HG03095 (cell line): ENCODE results near the gene CCDC78.
"Not testable (repeated sequence)": the region's sequence is repeated elsewhere in the genome, so short reads cannot be mapped to it uniquely, and the experiment has no call there.

Experiments used
- ATAC-seq: cut with Tn5 transposase; IDR thresholded peaks from one replicate; pipeline ENCODE4 v1.9.1; 2021; ENCODE audit warnings: moderate library complexity; ENCODE audit not compliant: unreplicated experiment

CCDC78 gene

DNA sequence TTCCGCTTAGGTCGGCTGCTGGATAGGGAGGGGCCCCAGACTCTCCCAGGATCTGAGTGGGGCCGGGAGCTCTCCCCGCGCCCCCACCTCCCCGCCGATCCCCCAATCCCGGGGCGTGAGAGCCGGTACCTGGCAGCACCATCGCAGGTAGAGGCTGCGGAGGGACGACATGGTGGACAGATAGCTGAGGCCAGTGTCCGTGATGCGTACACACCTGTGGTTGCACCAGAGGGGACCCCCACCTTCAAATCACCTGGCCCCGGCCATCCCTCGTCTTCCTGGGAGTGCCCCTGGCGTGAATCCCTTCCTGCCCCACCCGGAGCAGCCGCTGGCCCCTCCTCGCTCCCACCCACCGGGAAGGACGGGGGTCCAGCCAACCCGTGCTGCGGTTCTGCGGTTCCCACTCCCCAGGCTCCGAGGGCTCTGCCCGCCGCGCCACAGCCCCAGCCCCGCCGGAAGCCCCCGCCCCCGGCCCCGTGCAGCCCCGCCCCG lies 31.3 kb downstream of the CCDC78 start:
- no peak for ATAC-seq

DNA sequence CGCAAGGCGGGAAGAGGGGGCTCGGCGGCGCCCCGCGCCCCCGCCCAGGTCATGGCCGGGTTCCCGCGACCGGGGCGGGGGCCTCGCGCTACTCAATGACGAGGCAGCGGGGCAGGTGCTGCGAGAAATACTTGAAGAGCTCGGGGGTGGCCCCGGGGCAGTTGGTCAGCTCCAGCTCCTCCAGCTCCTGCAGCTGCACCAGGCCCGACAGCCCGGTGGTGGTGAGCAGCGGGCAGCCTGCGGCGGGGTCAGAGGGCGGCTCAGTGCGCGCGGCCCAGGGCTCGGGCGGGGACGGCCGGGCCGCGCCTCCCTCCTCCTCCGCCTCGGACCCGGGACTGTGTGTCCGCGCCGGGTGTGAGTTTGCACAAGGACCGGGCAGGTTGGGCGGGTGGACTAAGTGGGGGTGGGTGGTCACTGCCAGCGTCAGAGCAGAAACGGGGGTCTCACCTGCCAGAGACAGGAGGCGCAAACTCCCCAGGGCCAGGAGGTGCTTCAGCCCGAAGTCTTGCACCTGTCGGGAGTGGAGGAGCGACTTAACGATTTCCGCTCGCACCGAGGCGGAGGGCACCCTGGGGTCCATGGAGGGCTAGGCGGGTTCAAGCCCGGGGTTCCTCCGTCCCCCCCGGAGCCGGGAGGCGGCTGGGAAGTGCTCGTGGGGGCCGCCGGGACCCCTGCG lies 31.9 kb downstream of the CCDC78 start:
- ATAC-seq = no peak

DNA sequence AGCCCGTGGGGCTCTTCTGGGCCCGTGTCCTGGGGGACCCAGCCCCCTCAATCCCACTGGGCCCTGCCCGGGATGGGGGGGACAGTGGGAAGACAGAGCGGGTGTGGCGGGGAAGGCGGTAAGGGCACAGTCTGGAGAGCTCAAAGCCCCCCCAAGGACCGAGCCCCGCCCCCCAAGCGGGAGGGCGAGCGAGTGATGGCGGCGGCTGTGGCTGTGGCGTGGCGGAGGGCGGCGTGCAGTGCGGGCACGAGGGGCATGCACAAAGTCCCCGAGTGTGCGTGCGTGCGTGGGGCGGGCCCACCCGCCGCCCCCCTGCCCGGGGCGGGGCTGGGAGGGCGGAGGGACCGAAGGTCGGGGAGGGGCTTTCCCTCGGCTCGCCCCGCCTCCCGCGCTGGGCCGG lies 32.5 kb downstream of the CCDC78 start:
- ATAC-seq = no peak

GRCh38 chr16:693364-693763 lies 32.9 kb downstream of the CCDC78 start:
- ATAC-seq = no peak

- no peak for ATAC-seq
Measured at GRCh38 chr16:692356-693108, 33.7 kb downstream of the CCDC78 start.

DNA sequence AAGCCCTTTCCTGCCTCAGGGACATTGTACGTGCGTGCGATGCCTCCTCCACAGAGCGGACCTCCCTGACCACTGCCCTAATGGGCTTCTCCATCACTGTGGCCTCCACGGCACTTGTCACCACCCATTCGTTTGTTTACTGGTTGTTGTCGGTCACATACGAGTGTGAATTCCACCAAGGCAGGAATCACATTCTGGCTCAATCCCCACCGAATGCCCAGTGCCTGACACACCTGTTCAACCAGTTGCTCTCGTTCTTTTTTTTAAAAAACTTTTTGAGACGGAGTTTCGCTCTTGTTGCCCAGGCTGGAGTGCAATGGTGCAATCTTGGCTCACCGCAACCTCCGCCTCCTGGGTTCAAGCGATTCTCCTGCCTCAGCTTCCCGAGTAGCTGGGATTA lies 35.0 kb downstream of the CCDC78 start:
- ATAC-seq = not testable (repeated sequence)

DNA sequence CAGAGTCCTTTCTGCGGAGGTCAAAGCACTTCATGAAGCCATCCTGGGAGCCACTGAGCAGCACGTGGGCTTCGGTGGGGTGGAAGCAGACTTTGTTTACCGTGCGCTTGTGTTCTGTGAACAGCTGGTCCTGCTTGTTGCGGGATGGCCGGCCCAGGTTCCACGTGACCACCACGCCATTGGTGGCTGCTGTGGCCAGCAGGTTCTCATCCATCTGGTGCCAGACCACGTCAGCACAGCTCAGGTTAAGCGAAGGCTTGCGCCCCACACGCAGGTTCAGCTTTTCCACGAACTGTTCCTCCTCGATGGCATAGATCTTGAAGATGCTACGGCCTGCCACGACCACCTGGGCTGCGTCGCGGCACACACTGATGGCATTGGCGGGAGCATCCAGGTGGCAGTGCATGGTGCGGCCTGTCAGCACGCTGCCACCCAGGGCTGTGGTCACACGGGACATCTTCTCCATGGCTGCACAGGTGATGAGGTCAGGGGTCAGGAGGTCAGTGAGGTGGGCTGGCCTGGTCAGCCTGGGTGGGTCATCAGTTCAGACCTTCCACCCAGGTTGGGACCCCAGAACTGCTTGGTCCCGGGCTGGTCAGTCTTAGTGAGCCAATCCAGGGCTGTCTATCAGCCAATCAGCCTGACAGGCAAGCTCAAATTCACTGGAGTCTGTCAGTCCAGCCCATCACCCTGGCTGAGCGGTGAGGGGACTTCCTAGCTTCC lies 36.9 kb downstream of the CCDC78 start:
- no peak for ATAC-seq

DNA sequence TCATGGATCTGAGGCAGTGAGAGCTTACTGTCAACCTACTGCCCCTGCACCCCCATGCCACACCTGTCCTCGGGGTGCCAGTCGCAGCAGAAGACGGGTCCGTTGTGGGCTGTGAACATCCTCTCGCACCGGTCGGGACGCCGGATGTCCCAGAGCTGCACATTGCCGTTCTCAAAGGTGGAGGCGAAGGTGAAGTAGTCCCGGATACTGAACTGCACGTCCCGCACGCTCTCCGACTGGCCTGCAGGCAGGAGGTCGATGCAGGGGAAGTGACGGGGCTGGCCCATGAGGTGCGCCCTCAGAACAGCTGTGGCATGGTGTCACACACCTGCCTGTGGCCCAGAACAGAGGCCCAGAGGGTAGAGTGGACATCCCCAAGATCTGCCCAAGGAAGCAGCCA lies 38.7 kb downstream of the CCDC78 start:
- ATAC-seq = no peak

- no peak for ATAC-seq
Measured at GRCh38 chr16:686459-687260, 39.6 kb downstream of the CCDC78 start.

DNA sequence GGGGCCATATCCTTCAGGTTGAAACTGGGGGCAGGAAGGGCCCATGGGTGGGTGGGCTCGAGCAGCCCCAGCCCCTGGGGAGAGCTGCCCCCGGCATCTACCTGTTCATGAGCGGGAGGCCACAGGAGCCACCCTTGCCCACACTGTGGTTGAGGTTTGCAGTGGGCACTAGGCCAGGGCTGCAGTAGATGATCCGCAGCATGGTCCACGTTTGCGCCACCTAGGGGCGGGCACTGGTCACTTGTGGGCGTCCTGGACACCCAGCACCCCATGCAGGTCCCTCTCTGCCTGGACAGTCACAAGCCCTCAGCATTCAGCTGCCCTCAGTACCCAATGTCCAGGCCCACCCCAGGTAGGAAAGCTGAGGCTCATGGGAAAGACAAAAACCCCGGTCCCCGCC lies 40.3 kb downstream of the CCDC78 start:
- no peak for ATAC-seq

GRCh38 chr16:684961-685696 lies 41.1 kb downstream of the CCDC78 start:
- ATAC-seq = no peak

DNA sequence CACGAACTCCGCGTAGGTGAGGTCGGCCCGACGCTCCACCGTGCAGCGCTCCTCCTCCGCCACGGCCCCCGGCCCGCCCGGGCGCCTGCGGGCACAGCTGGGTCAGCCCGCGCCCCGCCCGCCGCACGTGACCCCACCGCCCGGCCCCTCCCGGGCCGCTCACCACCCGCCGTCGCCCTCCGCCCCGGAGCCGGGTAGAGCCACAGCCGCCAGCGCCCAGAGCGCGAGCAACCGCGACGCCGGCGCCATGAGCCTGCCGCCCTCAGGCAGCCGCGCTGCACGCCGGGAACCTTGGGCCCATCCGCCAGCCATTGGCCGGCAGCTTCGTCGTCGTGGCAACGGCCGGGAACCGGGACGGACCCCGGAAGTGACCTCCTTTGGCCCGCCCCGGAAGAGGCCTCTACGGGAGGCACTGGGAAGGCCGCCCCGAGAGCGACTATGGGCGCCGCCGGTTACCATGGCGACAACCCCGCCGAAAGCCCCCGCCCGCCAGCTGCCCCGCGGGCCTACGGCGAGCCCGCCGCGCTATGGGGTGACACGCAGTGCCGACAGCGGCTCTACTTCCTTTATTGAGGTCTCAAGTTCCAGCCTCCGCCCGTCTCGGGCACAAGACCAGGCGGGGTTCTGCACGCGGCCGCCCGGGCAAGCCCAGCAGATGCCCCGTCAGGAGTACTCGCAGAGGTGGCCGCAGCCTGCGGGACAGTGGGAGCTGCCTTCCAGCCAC lies 42.0 kb downstream of the CCDC78 start, which contains the start of gene JMJD8:
Gene JMJD8 (minus strand): TSS at position 264 of the 724 bp plus-strand sequence. CDS start 15 bp downstream, at position 249.
- ATAC-seq = peak; percentile 63

DNA sequence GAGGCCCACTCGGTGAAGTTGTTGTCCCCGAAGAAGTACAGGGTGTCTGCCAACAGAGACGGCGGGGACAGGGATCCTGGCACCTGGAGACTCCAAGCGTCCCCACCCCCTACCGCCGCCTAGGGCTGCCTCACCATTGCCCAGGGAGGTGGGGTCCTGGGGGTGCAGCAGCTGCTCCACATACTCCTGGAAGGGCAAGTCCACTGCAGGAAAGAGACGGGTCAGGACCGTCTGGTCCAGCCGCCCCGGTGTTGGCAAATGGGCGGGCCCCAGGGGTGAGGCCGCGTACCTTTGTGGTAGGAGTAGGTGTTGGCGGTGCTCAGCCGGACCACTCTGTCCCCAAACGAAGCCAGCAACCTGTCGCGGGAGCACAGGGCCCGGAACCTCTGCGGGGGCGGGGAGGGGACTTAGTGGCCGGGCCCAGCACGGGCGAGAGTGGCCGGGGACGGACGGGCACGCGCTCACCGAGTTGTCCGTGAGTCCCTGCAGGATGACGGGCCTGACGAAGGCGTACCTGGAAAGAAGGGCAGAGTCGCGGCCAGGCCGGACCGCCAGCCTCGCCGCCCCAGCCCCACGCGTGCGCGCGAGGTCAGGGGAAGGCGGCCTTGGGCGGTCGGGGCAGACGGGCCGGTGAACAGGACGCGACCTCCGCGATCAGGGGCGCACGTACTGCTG lies 42.7 kb downstream of the CCDC78 start:
- no peak for ATAC-seq

GRCh38 chr16:682493-683395 lies 43.5 kb downstream of the CCDC78 start:
- ATAC-seq = no peak

DNA sequence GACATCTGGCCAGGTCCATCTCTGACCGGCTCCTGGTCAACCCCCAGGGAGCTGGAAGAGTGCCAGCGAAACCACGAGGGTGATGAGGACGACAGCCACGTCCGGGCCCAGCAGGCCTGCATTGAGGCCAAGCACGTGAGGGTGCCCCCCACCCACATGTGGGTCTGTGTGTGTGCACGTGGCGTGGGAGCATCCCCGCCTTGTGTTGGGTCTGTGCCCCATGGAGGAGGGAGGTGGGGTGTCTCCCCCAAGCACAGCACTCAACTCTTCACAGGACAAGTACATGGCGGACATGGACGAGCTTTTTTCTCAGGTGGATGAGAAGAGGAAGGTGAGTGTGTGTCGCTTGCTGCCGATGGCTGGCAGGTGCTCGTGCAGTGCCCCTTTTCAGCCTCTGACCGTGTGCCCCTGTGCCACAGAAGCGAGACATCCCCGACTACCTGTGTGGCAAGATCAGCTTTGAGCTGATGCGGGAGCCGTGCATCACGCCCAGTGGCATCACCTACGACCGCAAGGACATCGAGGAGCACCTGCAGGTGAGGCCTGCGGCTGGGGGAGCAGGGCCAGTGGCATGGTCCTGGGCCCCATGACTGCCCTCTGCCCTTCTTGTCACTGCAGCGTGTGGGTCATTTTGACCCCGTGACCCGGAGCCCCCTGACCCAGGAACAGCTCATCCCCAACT lies 44.4 kb downstream of the CCDC78 start:
- ATAC-seq = no peak

DNA sequence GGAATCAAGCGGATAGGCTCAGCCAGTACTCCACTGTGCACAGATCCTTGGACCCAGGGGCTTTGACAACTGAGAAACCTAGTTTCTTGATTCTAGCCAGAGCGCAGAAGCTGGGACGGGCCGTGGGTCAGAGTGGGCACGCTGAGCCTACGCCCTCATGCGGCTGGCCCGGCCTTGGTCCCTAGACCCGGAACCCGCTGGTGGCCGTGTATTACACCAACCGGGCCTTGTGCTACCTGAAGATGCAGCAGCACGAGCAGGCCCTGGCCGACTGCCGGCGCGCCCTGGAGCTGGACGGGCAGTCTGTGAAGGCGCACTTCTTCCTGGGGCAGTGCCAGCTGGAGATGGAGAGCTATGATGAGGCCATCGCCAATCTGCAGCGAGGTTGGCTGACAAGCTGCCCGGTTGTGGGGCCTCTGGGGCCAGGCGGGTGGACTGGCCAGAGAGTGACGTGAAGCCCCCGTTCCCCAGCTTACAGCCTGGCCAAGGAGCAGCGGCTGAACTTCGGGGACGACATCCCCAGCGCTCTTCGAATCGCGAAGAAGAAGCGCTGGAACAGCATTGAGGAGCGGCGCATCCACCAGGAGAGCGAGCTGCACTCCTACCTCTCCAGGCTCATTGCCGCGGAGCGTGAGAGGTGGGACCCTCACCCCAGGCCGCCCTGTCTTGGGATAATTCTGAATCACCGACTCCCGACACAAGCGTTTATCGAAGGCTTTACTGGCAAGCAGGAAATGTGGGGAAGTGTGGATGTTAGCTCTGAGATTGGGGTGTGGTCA lies 45.1 kb downstream of the CCDC78 start:
- ATAC-seq = no peak

DNA sequence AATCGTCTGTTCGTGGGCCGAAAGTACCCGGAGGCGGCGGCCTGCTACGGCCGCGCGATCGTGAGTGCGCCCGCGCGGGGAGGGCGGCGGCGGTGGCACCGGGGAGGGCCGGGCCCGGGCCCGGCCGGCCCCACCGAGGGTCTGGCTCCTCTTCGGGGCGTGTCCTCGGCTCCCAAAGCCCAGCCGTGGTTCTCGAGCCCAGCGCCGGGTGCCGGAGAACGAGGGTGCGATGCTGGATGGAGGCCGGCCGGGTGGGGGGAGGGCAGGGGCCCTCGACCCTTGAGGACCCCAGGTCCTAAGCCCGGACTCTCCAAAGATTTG lies 45.7 kb downstream of the CCDC78 start:
- ATAC-seq = no peak
